Transverse colon (tissue), 4 donors: ENCODE measurements around the gene LRRC63. TPM values are rescaled to one million over a fixed set of nuclear protein-coding genes. Genes with fewer than 3 reads are reported as not detected.

Experiments used
- DNase-seq: peaks from one replicate; pipeline ENCODE4 v3.0.0-alpha.2; 2019
- H3K27ac ChIP-seq, 4 donors: fragments of 200-600 bp; sonication (generic); 2 replicates each; pipeline ENCODE4 v1.5.1; 2016 to 2018; ENCODE audit warnings: inconsistent platforms in 4 of 4
- H3K27me3 ChIP-seq: fragments of 200-600 bp; sonication (generic); 2 replicates; pipeline ENCODE4 v1.5.1; 2017; ENCODE audit warnings: inconsistent platforms
- H3K36me3 ChIP-seq, 4 donors: fragments of 200-600 bp; sonication (generic); 2 replicates each; pipeline ENCODE4 v1.5.1; 2017 to 2019; ENCODE audit warnings: inconsistent platforms in 4 of 4
- H3K4me1 ChIP-seq, 4 donors: fragments of 200-600 bp; sonication (generic); 2 replicates each; pipeline ENCODE4 v1.5.1; 2017 to 2020; ENCODE audit warnings: inconsistent platforms in 4 of 4
- H3K4me3 ChIP-seq, 4 donors: fragments of 200-600 bp; sonication (generic); 1 replicate in 1 of 4; 2 replicates in 3 of 4; pipeline versions ENCODE4 v1.5.1 to v1.6.1; 2017 to 2019; ENCODE audit warnings: inconsistent platforms in 4 of 4
- H3K9me3 ChIP-seq, 2 donors: fragments of 200-600 bp; sonication (generic); 2 replicates each; pipeline ENCODE4 v1.5.1; 2017 to 2019; ENCODE audit warnings: inconsistent platforms in 2 of 2
- EP300 ChIP-seq: sonication (generic); formaldehyde crosslinking; IDR thresholded peaks from one replicate; pipeline ENCODE4 v1.6.1; 2017; ENCODE audit warnings: antibody characterized with exemption, low read depth
- POLR2A ChIP-seq: fragments of 450-650 bp; IDR thresholded peaks from one replicate; pipeline ENCODE4 v1.6.1; 2016; ENCODE audit warnings: antibody characterized with exemption, mild to moderate bottlenecking, moderate library complexity
- POLR2AphosphoS5 ChIP-seq, 3 donors: sonication (generic); formaldehyde crosslinking; IDR thresholded peaks; one replicate each; pipeline ENCODE4 v1.6.1; 2016; ENCODE audit warnings: antibody characterized with exemption in 3 of 3
- WGBS, 2 donors: methylation state at CpG; one replicate each; pipeline ENCODE4 v1.1.5; 2018; ENCODE audit warnings: low coverage in 1 of 2; 5-methylcytosine and 5-hydroxymethylcytosine counted together
- in situ Hi-C, 4 donors: fragments of 200-750 bp; cut with MboI; loops; one replicate each; pipeline versions ENCODE4 v1.15.0 to v1.15.1; 2017; ENCODE audit warnings: low sequenced_read_pairs in 3 of 4, low pct_ligation_motif_present in 1 of 4, low pct_unique_long_range_greater_than_20kb in 1 of 4
- intact Hi-C: fragments of 100-400 bp; cut with DNase I; formaldehyde crosslinking; loops from one replicate; pipeline ENCODE4 v1.15.1; 2023; ENCODE audit warnings: low total_unique reads
- total RNA-seq, 4 donors: library from RNA; depleted of rRNA; stranded (reverse); fragments of >200 nt; gene quantifications; one replicate each; pipeline ENCODE4 v1.1.0, GENCODE V29; 2016
- TF ChIP-seq, protein P1 (sequence below), 5 experiments: fragments of 200-600 bp in 3 of 5; fragments of 450-650 bp in 2 of 5; sonication (generic) in 3 of 5; IDR thresholded peaks; 1 replicate in 2 of 5; 2 replicates in 3 of 5; pipeline ENCODE4 v1.5.1; 2016 to 2017; ENCODE audit warnings: antibody characterized with exemption in 5 of 5, inconsistent platforms in 3 of 5, mild to moderate bottlenecking in 2 of 5, moderate library complexity in 1 of 5

Gene LRRC63
- total RNA-seq, 4 donors from 2014 or later, result 0.32 TPM; not detected in 3

- Histone ChIP-seq H3K9me3 (no peaks in the 10 kb centered on the region), H3K27me3 (no peaks in the 10 kb centered on the region), H3K4me3 (peak overlapping the region in 1 of 4 donors; percentile 23), H3K4me1 (peaks cover 0 to 10% (median 0%) of the 10 kb centered on the region in 4 donors), H3K27ac (peak overlapping the region; percentile 51 to 73 (median 63)), H3K36me3 (no peaks in the 10 kb centered on the region)
- in situ Hi-C loops, result no loop called here
- intact Hi-C loops, result no loop called here
- TF ChIP-seq POLR2A, result no peak
- TF ChIP-seq, protein P1, sequence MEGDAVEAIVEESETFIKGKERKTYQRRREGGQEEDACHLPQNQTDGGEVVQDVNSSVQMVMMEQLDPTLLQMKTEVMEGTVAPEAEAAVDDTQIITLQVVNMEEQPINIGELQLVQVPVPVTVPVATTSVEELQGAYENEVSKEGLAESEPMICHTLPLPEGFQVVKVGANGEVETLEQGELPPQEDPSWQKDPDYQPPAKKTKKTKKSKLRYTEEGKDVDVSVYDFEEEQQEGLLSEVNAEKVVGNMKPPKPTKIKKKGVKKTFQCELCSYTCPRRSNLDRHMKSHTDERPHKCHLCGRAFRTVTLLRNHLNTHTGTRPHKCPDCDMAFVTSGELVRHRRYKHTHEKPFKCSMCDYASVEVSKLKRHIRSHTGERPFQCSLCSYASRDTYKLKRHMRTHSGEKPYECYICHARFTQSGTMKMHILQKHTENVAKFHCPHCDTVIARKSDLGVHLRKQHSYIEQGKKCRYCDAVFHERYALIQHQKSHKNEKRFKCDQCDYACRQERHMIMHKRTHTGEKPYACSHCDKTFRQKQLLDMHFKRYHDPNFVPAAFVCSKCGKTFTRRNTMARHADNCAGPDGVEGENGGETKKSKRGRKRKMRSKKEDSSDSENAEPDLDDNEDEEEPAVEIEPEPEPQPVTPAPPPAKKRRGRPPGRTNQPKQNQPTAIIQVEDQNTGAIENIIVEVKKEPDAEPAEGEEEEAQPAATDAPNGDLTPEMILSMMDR (IDR thresholded peaks at IDR 0.05), result no peak
- TF ChIP-seq EP300, result no peak
- no peak for TF ChIP-seq POLR2AphosphoS5 (IDR thresholded peaks at IDR 0.05)
- DNase-seq, result no peak
These were observed 32.9 kb upstream of the LRRC63 start for GRCh38 chr13:46178821-46179220.

DNA sequence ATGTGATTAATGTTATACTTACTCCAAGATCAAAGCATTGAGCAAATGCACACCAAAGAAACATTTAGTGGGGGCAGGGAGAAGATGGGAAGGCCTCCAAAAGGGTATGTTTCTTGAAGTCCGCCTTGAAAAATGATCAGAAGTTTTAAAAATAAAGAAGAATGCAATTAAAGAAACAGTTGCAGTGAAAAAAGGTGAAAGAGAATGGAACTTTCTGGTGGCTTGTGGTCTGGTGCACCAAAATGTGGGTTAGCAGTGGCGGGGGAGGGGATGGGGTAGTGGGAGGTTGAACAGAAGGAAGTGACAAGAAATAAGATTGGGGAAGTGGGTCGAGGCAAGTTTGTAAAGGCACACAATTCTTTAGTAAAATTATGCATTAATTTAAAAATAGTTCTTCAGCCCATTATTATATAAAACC, 32.2 kb upstream of the LRRC63 start:
- H3K4me3 ChIP-seq, result peak overlapping the region in 2 of 4 donors; percentile 1 to 40
- H3K36me3 ChIP-seq, result no peaks in the 10 kb centered on the region
- H3K27me3 ChIP-seq, result no peaks in the 10 kb centered on the region
- in situ Hi-C loops (no loop called here), intact Hi-C loops (no loop called here)
- H3K27ac ChIP-seq, result peak overlapping the region; percentile 51 to 73 (median 63)
- 69 to 81% methylated on average over 3 of the region's 3 CpGs for WGBS, 2 donors
- peak; percentile 70 for DNase-seq
- peaks cover 0 to 5% (median 0%) of the 10 kb centered on the region in 4 donors for H3K4me1 ChIP-seq
- no peaks in the 10 kb centered on the region for H3K9me3 ChIP-seq
- TF ChIP-seq EP300 (no peak), POLR2AphosphoS5 (IDR thresholded peaks at IDR 0.05) (no peak), POLR2A (no peak)
- TF ChIP-seq, protein P1 (IDR thresholded peaks at IDR 0.05), result no peak

- Histone ChIP-seq H3K27ac (peak overlapping the region; percentile 51 to 73 (median 63)), H3K4me3 (peak overlapping the region in 3 of 4 donors; percentile 1 to 40 (median 1)), H3K27me3 (no peaks in the 10 kb centered on the region), H3K9me3 (no peaks in the 10 kb centered on the region), H3K36me3 (no peaks in the 10 kb centered on the region), H3K4me1 (peaks cover 0 to 5% (median 0%) of the 10 kb centered on the region in 4 donors)
- in situ Hi-C loops (no loop called here), intact Hi-C loops (no loop called here)
- WGBS, 2 donors, result 46 to 52% methylated on average over 3 to 5 of the region's 5 CpGs
- TF ChIP-seq, protein P1 (IDR thresholded peaks at IDR 0.05), result no peak
- TF ChIP-seq EP300 (no peak), POLR2AphosphoS5 (IDR thresholded peaks at IDR 0.05) (no peak), POLR2A (no peak)
- DNase-seq, result no peak
These were observed 31.6 kb upstream of the LRRC63 start for GRCh38 chr13:46179969-46180763.

DNA sequence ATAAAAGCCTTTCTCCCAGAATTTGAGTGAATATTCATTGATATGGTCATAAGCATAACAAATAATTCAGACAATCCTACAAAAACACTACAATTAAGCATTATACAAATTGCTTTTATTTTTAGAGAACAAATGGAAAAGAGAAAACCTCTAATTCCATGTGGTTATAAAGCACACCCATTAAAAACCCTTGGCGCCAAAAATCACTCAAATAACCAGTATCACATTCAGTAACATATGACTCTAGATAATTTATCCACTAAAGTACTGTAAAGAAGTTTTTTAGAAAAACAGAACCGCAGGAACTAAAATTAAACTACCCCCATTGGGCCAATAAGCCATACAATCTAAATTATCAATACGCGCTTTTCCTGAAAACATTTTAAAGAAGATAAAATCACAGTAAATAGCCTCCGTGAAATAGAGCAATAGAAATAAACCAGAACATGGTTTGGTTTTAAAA, 30.3 kb upstream of the LRRC63 start:
- no peaks in the 10 kb centered on the region for H3K27me3 ChIP-seq
- peaks cover 0 to 5% (median 0%) of the 10 kb centered on the region in 4 donors for H3K4me1 ChIP-seq
- peak overlapping the region; percentile 38 to 73 (median 66) for H3K27ac ChIP-seq
- no peaks in the 10 kb centered on the region for H3K9me3 ChIP-seq
- in situ Hi-C loops (no loop called here), intact Hi-C loops (no loop called here)
- WGBS, 2 donors, result 67 to 74% methylated on average over 5 of the region's 5 CpGs
- peak overlapping the region in 3 of 4 donors; percentile 12 to 40 (median 13) for H3K4me3 ChIP-seq
- no peak for DNase-seq
- TF ChIP-seq EP300 (no peak), POLR2A (no peak)
- TF ChIP-seq, protein P1 (IDR thresholded peaks at IDR 0.05), result no peak
- no peaks in the 10 kb centered on the region for H3K36me3 ChIP-seq
